ENCODE data around the gene EIPR1.
A peak's percentile ranks its signal among the peaks of the same experiment; 100 is the strongest.

EIPR1 gene

DNA sequence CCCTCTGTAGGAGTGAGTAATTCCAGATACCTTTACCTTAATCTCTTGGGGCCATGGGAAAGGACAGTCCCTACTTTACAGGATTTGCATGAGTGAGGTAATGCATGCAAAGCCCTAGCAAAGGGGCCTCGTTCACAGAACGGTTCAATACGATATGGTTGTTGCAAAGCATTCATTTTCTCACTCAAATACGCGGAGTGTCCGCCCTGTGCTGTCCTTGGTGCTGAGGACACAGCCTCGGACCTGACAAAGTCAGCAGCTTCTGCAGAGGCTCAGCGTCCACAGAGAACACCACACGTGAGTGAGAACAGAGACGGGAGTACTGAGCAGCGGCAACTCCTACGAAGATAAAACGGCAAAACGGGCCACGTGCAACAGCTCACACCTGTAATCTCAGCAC is 125.7 kb downstream of the EIPR1 start:
- H3K27me3 ChIP-seq (ENCODE audit: insufficient read depth, low read depth, severe bottlenecking) = no peaks in the 10 kb centered on the region
- DNase-seq = peak; percentile 42
- no peak overlapping the region for H3K4me3 ChIP-seq (ENCODE audit: low read depth, low read length)
- H3K36me3 ChIP-seq = peaks cover 7% of the 10 kb centered on the region
- TF ChIP-seq, protein P1, sequence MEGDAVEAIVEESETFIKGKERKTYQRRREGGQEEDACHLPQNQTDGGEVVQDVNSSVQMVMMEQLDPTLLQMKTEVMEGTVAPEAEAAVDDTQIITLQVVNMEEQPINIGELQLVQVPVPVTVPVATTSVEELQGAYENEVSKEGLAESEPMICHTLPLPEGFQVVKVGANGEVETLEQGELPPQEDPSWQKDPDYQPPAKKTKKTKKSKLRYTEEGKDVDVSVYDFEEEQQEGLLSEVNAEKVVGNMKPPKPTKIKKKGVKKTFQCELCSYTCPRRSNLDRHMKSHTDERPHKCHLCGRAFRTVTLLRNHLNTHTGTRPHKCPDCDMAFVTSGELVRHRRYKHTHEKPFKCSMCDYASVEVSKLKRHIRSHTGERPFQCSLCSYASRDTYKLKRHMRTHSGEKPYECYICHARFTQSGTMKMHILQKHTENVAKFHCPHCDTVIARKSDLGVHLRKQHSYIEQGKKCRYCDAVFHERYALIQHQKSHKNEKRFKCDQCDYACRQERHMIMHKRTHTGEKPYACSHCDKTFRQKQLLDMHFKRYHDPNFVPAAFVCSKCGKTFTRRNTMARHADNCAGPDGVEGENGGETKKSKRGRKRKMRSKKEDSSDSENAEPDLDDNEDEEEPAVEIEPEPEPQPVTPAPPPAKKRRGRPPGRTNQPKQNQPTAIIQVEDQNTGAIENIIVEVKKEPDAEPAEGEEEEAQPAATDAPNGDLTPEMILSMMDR (IDR thresholded peaks at IDR 0.05; ENCODE audit: low read depth, low read length) = no peak
- peaks cover 7% of the 10 kb centered on the region for H3K9me3 ChIP-seq (ENCODE audit: severe bottlenecking)
- H3K27ac ChIP-seq = no peak overlapping the region; the same call in 1 of the 2 replicates

DNA sequence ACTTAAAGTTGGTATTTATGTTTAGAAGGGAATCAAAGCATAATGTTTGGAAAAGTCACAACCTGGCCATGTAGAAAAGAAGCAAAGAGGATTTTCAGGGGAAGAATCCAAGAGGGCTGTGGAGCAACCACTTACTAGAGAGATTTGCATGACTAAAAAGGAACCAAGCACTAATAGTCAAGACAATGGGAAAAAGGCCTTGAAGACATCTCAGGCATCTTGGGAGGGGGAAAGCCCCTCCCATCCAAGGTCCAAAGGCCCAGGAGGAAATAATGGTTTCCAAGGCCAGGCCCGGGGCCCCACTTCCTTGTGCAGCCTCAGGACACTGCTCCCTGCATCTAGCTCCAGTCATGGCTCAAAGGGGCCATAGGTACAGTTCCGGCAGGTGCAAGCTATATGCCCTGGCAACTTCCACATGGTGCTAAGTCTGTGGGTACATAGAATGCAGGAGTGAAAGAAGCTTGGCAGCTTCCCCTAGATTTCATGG is 128.1 kb downstream of the EIPR1 start:
- no peak for DNase-seq
- Histone ChIP-seq H3K9me3 (ENCODE audit: severe bottlenecking) (peaks cover 7% of the 10 kb centered on the region), H3K27ac (no peak overlapping the region), H3K4me3 (ENCODE audit: low read depth, low read length) (no peak overlapping the region), H3K36me3 (no peaks in the 10 kb centered on the region; the same call in 1 of the 2 replicates), H3K27me3 (ENCODE audit: insufficient read depth, low read depth, severe bottlenecking) (no peaks in the 10 kb centered on the region)
- TF ChIP-seq, protein P1 (IDR thresholded peaks at IDR 0.05; ENCODE audit: low read depth, low read length) = no peak

GRCh38 chr2:3248754-3249475 is 128.7 kb downstream of the EIPR1 start:
- TF ChIP-seq, protein P1 (IDR thresholded peaks at IDR 0.05; ENCODE audit: low read depth, low read length) = no peak
- Histone ChIP-seq H3K27ac (no peak overlapping the region), H3K4me3 (ENCODE audit: low read depth, low read length) (no peak overlapping the region), H3K27me3 (ENCODE audit: insufficient read depth, low read depth, severe bottlenecking) (no peaks in the 10 kb centered on the region), H3K36me3 (no peaks in the 10 kb centered on the region; the same call in 1 of the 2 replicates), H3K9me3 (ENCODE audit: severe bottlenecking) (peaks cover 5% of the 10 kb centered on the region)
- DNase-seq = no peak

GRCh38 chr2:3246928-3247714 is 130.5 kb downstream of the EIPR1 start:
- peaks cover 5% of the 10 kb centered on the region for H3K9me3 ChIP-seq (ENCODE audit: severe bottlenecking)

DNA sequence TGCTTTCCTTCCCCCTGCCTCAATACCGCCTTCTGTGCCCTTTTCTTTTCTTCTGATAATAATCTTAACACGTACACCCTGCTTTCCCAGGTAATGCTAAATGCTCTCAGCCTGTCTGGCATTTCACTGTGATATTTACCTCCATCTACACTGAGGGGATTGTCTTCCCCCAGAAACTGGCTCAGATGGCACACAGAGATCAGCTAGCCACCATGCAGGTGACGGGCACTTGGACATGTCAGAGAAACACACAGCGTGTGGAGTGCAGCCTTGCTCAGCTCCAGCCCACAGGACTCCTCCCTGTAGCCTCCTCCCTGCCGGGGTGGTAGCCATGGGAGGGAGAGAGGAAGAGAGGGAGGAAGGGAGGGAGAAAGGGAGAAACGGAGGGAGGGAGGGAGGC is 131.2 kb downstream of the EIPR1 start:
- Histone ChIP-seq H3K27ac (no peak overlapping the region), H3K9me3 (ENCODE audit: severe bottlenecking) (peaks cover 5% of the 10 kb centered on the region)
- TF ChIP-seq, protein P1 (IDR thresholded peaks at IDR 0.05; ENCODE audit: low read depth, low read length) = no peak

More at GRCh38 chr2:3246928-3247714, 130.5 kb downstream of the EIPR1 start:
- Histone ChIP-seq H3K36me3 (no peaks in the 10 kb centered on the region; the same call in 1 of the 2 replicates), H3K27ac (no peak overlapping the region), H3K27me3 (ENCODE audit: insufficient read depth, low read depth, severe bottlenecking) (no peaks in the 10 kb centered on the region), H3K4me3 (ENCODE audit: low read depth, low read length) (no peak overlapping the region)
- DNase-seq = no peak
- TF ChIP-seq, protein P1 (IDR thresholded peaks at IDR 0.05; ENCODE audit: low read depth, low read length) = no peak

More for the DNA sequence above, 131.2 kb downstream of the EIPR1 start:
- Histone ChIP-seq H3K27me3 (ENCODE audit: insufficient read depth, low read depth, severe bottlenecking) (no peaks in the 10 kb centered on the region), H3K36me3 (no peaks in the 10 kb centered on the region; the same call in 1 of the 2 replicates), H3K4me3 (ENCODE audit: low read depth, low read length) (no peak overlapping the region)
- DNase-seq = no peak

Measured in WERI-Rb-1 (cell line).